Liver (tissue), 3 donors: ENCODE results near the gene POLL.

Source experiments
- FOXA1 ChIP-seq: IDR thresholded peaks from 2 replicates; pipeline ENCODE4 v1.6.1; 2016; ENCODE audit warnings: antibody characterized with exemption
- NR2F2 ChIP-seq: IDR thresholded peaks from 2 replicates; pipeline ENCODE4 v1.6.1; 2016; ENCODE audit warnings: antibody characterized with exemption
- RAD21 ChIP-seq, 2 donors: IDR thresholded peaks; 2 replicates each; pipeline ENCODE4 v1.6.1; 2016; ENCODE audit warnings: antibody characterized with exemption in 2 of 2, mild to moderate bottlenecking in 2 of 2
- SP1 ChIP-seq: IDR thresholded peaks from 2 replicates; pipeline ENCODE4 v1.6.1; 2018; ENCODE audit warnings: antibody characterized with exemption, mild to moderate bottlenecking
- TAF1 ChIP-seq: conservative IDR thresholded peaks from 2 replicates; pipeline ENCODE4 v1.6.1; 2016; ENCODE audit warnings: antibody characterized with exemption, mild to moderate bottlenecking
- YY1 ChIP-seq: IDR thresholded peaks from 2 replicates; pipeline ENCODE4 v1.6.1; 2016; ENCODE audit warnings: antibody characterized with exemption, mild to moderate bottlenecking
- TF ChIP-seq, protein P1 (sequence below): fragments of 150-350 bp; IDR thresholded peaks from 2 replicates; pipeline ENCODE4 v1.5.1; 2017; ENCODE audit warnings: improper control_type of control experiment, low read depth, low read length; ENCODE audit not compliant: missing input control
- TF ChIP-seq, protein P2 (sequence below): IDR thresholded peaks from 2 replicates; pipeline ENCODE4 v1.6.1; 2016; ENCODE audit warnings: antibody characterized with exemption, mild to moderate bottlenecking
- TF ChIP-seq, protein P3 (sequence below): IDR thresholded peaks from 2 replicates; pipeline ENCODE4 v1.6.1; 2016; ENCODE audit warnings: antibody characterized with exemption
- TF ChIP-seq, protein P4 (sequence below): IDR thresholded peaks from 2 replicates; pipeline ENCODE4 v1.6.1; 2016; ENCODE audit warnings: antibody characterized with exemption
- TF ChIP-seq, protein P5 (sequence below): IDR thresholded peaks from 2 replicates; pipeline ENCODE4 v1.6.1; 2016; ENCODE audit warnings: antibody characterized with exemption
- donor health status: healthy.
- donor health status: healthy.

DNA sequence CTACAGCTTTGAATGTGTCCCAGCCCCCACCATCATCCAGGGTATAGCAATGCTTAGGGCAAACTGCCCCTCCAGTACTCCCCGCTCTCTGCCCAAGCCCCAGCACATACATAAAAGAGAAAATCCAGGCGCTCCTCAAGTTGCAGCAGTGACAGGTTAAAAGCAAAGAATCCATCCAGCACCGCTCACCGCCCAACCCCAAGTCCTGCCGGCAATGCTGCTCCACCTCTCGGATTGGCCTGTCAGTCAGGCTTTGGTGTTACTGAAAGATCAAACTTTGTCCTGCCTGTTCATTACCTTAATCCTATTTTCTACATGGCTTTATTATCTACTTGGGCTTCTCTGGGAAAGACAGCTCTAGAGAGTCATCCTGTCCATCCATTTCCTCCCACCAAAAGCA lies 31.9 kb upstream of the POLL start:
- TF ChIP-seq, protein P1, sequence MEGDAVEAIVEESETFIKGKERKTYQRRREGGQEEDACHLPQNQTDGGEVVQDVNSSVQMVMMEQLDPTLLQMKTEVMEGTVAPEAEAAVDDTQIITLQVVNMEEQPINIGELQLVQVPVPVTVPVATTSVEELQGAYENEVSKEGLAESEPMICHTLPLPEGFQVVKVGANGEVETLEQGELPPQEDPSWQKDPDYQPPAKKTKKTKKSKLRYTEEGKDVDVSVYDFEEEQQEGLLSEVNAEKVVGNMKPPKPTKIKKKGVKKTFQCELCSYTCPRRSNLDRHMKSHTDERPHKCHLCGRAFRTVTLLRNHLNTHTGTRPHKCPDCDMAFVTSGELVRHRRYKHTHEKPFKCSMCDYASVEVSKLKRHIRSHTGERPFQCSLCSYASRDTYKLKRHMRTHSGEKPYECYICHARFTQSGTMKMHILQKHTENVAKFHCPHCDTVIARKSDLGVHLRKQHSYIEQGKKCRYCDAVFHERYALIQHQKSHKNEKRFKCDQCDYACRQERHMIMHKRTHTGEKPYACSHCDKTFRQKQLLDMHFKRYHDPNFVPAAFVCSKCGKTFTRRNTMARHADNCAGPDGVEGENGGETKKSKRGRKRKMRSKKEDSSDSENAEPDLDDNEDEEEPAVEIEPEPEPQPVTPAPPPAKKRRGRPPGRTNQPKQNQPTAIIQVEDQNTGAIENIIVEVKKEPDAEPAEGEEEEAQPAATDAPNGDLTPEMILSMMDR: no peak
- TF ChIP-seq, protein P2, sequence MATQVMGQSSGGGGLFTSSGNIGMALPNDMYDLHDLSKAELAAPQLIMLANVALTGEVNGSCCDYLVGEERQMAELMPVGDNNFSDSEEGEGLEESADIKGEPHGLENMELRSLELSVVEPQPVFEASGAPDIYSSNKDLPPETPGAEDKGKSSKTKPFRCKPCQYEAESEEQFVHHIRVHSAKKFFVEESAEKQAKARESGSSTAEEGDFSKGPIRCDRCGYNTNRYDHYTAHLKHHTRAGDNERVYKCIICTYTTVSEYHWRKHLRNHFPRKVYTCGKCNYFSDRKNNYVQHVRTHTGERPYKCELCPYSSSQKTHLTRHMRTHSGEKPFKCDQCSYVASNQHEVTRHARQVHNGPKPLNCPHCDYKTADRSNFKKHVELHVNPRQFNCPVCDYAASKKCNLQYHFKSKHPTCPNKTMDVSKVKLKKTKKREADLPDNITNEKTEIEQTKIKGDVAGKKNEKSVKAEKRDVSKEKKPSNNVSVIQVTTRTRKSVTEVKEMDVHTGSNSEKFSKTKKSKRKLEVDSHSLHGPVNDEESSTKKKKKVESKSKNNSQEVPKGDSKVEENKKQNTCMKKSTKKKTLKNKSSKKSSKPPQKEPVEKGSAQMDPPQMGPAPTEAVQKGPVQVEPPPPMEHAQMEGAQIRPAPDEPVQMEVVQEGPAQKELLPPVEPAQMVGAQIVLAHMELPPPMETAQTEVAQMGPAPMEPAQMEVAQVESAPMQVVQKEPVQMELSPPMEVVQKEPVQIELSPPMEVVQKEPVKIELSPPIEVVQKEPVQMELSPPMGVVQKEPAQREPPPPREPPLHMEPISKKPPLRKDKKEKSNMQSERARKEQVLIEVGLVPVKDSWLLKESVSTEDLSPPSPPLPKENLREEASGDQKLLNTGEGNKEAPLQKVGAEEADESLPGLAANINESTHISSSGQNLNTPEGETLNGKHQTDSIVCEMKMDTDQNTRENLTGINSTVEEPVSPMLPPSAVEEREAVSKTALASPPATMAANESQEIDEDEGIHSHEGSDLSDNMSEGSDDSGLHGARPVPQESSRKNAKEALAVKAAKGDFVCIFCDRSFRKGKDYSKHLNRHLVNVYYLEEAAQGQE: no peak
- TF ChIP-seq, protein P3, sequence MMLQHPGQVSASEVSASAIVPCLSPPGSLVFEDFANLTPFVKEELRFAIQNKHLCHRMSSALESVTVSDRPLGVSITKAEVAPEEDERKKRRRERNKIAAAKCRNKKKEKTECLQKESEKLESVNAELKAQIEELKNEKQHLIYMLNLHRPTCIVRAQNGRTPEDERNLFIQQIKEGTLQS: no peak
- TF ChIP-seq SP1: no peak
- TF ChIP-seq TAF1: no peak
- no peak for TF ChIP-seq YY1
- TF ChIP-seq, protein P4, sequence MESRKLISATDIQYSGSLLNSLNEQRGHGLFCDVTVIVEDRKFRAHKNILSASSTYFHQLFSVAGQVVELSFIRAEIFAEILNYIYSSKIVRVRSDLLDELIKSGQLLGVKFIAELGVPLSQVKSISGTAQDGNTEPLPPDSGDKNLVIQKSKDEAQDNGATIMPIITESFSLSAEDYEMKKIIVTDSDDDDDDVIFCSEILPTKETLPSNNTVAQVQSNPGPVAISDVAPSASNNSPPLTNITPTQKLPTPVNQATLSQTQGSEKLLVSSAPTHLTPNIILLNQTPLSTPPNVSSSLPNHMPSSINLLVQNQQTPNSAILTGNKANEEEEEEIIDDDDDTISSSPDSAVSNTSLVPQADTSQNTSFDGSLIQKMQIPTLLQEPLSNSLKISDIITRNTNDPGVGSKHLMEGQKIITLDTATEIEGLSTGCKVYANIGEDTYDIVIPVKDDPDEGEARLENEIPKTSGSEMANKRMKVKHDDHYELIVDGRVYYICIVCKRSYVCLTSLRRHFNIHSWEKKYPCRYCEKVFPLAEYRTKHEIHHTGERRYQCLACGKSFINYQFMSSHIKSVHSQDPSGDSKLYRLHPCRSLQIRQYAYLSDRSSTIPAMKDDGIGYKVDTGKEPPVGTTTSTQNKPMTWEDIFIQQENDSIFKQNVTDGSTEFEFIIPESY: no peak
- TF ChIP-seq, protein P5, sequence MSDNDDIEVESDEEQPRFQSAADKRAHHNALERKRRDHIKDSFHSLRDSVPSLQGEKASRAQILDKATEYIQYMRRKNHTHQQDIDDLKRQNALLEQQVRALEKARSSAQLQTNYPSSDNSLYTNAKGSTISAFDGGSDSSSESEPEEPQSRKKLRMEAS: no peak
- TF ChIP-seq FOXA1: no peak
- TF ChIP-seq NR2F2: no peak
- no peak for TF ChIP-seq RAD21 (IDR thresholded peaks at IDR 0.05)
